LoVo (cell line): ENCODE measurements around the gene FOLR1.

Experiments
- DNase-seq: peaks from one replicate; pipeline ENCODE4 v3.0.0-alpha.2; 2016; ENCODE audit warnings: low spot score

The FOLR1 gene

DNA sequence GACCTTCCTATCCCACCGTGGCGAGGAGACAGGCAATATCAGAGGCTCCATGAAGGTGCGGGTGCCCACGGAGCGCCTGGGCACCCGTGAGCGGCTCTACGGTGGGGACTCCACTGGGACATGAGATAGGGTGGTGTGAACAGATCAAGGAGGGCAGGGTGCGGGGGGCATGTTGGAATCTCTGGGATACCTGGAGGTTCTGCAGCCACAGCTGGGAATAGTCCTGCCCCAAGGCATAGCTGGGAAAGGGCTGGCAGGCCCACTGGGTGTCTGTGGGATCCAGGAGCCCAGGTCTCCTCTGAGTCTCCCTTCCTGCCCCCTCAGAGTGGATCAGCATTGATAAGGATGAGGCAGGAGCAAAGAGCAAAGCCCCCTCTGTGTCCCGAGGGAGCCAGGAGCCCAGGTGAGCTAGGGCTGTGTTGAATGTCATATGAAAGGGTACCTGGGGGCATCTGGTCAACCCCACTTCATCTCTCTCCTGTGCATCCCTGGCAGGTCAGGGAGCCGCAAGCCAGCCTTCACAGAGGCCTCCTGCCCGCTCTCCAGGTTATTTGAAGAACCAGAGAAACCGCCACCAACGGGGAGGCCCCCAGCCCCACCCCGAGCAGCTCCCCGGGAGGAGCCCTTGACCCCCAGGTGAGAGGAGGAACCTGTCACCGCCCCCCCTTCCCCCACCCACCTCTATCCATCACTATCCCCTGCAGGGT, 43.6 kb downstream of the FOLR1 start:
- no peak for DNase-seq

GRCh38 chr11:72236083-72236697, 44.2 kb downstream of the FOLR1 start:
- no peak for DNase-seq

GRCh38 chr11:72236774-72237111, 44.8 kb downstream of the FOLR1 start:
- no peak for DNase-seq

- no peak for DNase-seq
Observed at GRCh38 chr11:72237112-72237931, 45.4 kb downstream of the FOLR1 start.

DNA sequence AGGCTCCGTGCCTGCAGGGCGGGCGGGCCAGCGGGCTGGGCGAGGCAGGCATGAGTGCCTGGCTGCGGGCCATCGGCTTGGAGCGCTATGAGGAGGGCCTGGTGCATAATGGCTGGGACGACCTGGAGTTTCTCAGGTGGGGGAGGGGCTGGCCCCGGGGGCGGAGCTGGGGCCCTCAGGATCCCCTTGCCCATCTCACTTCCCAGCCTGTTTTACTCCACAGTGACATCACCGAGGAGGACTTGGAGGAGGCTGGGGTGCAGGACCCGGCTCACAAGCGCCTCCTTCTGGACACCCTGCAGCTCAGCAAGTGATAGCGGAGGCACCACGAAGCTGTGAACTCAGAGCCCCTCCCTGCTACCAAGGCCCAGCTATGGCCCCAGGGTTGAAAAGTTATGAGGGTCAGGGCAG, 46.1 kb downstream of the FOLR1 start:
- peak; percentile 11 for DNase-seq

DNA sequence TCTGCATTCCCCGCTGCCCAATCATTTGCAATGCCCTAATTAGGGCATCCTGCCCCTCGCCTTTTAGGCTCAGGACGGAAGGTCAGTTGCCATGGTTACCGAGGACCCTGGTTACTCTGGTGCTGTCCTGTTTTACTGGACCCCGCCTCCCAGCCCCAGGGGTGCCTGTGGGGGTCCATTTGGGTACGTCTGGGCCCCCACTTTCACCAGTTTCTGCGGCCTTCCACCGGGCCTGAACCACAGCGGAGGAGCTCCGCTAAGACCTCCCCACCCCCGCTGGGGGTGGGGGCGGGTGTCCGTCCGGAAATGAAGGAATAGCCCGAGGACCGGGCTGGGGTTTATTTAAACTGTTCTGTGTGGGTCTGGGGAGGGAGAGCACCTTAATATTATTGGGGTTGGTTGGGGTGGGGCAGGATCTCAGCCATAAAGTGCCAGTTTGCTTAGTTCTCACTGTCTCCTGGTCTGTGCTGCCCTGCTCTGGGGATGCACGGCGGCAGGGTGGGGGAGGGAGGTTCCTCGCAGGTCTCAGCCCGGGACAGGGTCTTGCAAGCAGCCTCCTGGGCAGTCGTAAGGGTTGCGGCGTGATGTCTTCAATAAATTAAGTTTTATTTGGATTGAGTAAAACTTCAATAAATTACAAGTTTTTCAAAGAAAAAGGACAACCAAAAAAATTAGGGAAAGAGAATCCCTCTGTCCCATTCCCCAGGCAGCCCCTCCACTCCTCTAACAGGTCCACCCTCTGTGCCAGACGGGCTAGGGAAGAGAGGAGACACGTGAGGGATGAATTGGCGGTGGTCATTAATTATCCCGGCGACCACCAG, 46.8 kb downstream of the FOLR1 start:
- no peak for DNase-seq

DNA sequence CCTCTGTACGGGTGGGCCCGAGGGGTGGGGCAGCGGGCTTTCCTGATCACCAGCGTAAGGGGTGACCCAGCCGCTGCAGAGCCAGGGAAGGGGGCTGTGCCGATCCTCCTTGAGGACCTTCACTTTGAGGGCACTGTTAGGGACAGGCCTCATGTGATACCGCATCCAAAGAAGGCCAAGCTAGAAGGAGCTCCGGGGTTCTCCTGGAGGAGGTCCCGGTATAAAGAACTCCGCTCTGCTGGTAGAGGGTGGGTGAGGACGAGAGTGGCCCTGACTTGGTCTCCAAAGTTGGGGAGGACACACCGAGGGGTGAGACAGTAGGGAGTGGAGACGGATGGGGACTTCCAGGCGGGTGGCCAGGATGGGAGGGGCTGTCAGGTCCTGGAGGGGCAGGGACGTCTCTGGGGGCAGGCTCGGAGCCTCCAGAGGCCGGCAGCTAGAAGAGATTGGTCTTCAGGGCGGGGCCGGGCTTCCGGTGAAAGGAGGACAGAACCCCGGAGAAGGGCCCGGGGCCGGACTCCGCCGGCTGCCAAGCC, 47.4 kb downstream of the FOLR1 start:
- DNase-seq, result peak; percentile 23

- DNase-seq, result no peak
Observed at GRCh38 chr11:72239849-72240460, 48.0 kb downstream of the FOLR1 start.

- no peak for DNase-seq
Observed at GRCh38 chr11:72240461-72241290, 48.7 kb downstream of the FOLR1 start.

- DNase-seq, result no peak
Observed at GRCh38 chr11:72241291-72241781, 49.4 kb downstream of the FOLR1 start.

DNA sequence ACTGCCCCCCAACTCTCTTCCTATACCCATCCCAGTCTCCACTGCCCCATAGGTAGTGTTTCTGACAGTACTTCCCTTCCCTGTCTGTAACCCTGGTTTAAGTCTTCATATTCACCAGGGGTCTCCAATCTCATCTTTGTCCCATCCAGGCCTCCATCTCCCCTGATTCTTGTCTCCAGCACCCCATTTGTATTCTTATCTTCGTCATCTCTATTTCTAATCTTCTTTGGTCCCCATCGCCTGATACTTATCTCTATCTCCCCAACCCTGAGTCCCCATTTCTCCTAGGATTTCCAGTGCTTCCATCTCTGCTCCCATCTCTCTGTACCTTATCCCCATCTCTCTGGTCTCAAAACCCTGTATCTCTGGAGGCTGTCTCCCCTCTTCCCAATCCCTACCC, 50.2 kb downstream of the FOLR1 start:
- no peak for DNase-seq

- DNase-seq, result no peak
Observed at GRCh38 chr11:72243173-72244059, 51.5 kb downstream of the FOLR1 start.

GRCh38 chr11:72244060-72244360, 52.1 kb downstream of the FOLR1 start, which contains the start of gene PHOX2A:
PHOX2A (minus strand) TSS chr11:72244176; CDS start chr11:72244004, 172 bp downstream.
- no peak for DNase-seq

GRCh38 chr11:72244361-72245262, 52.7 kb downstream of the FOLR1 start:
- DNase-seq, result no peak

DNA sequence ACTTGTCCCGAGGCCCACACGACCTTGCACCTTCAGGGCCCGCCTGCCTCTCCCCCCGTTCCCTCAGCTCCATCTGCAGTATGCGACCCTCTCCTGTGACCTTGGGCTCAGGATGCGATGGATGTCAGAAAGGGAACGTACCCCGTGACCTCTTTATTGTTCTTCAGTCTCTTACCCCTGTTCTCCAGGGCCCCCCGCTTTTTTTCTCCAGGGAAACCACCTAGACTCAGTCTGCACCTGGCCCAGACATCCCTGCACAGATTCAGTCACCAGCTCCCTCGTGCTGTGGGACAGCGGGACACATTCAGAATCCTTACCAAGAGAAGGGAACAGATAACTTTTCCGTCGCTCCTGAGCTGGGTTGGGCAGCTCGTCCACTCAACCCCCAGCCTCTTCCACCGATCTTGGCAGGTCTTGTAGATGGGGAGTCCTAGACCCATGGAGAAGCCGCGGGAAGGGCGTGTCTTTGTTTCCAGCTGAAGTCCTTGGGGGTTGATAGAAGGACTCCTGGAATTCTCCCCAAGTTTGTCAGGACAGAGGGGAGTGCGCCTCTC, 53.4 kb downstream of the FOLR1 start:
- DNase-seq, result no peak
